Measurements from ENCODE around the gene ZNF397.

The ZNF397 gene

DNA sequence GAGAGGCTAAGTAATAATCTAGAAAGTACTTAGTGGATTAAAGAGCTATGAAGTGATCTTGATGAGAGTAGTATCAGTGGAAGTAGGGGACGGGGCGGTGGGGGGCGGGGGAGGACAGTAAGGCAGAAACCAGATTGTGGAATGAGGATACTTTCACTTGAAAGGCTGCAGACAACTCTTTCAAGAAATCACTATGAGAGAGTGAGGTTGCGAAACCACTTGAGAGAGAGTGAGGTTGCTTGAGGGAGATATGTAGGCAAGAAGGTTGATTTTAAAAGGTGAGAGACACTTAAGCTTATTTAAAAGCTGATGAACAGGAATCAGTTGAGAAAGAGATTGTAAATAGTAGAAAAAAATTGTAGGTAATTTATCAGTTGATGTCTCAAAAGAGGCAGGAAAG, 3.8 kb downstream of the ZNF397 start:
- no peak overlapping the region for H3K27ac ChIP-seq
- H3K4me3 ChIP-seq: no peak overlapping the region

DNA sequence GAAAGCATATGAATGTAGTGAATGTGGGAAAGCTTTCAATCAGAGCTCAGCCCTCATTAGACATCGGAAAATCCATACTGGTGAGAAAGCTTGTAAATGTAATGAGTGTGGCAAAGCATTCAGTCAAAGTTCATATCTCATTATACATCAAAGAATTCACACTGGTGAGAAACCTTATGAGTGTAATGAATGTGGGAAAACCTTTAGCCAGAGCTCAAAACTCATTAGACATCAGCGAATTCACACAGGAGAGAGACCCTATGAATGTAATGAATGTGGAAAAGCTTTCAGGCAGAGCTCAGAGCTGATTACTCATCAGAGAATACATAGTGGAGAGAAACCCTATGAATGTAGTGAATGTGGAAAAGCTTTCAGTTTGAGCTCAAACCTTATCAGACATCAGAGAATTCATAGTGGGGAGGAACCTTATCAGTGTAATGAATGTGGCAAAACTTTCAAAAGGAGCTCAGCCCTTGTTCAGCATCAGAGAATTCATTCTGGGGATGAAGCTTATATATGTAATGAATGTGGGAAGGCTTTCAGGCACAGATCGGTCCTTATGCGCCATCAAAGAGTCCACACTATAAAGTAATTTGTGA, 5.0 kb downstream of the ZNF397 start:
- no peak overlapping the region for H3K27ac ChIP-seq

DNA sequence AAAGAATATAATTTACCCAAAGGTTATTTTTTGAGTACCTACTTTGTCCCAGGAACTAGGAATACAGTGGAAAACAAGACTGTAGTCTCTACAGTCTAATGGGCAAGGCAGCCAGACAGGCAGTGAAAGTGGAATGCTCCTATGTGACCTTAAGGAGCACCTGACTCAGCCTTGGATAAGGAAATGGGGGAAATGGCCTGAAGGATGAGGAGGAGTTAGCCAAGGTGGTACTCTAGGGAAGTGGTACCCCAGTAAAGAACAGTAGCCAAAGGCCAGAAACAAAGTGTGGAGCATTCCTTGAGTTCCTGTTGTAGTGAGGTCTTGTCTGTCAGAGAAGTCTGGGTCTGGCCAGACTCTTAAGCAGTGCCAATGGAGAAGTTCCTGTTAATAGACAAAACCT, 6.0 kb downstream of the ZNF397 start:
- Histone ChIP-seq H3K27ac (peak overlapping the region in 4 of 21 experiments; percentile 18 to 50 (median 41)), H3K4me3 (no peak overlapping the region)

More for the DNA sequence above, 5.0 kb downstream of the ZNF397 start:
- no peak overlapping the region for H3K4me3 ChIP-seq

DNA sequence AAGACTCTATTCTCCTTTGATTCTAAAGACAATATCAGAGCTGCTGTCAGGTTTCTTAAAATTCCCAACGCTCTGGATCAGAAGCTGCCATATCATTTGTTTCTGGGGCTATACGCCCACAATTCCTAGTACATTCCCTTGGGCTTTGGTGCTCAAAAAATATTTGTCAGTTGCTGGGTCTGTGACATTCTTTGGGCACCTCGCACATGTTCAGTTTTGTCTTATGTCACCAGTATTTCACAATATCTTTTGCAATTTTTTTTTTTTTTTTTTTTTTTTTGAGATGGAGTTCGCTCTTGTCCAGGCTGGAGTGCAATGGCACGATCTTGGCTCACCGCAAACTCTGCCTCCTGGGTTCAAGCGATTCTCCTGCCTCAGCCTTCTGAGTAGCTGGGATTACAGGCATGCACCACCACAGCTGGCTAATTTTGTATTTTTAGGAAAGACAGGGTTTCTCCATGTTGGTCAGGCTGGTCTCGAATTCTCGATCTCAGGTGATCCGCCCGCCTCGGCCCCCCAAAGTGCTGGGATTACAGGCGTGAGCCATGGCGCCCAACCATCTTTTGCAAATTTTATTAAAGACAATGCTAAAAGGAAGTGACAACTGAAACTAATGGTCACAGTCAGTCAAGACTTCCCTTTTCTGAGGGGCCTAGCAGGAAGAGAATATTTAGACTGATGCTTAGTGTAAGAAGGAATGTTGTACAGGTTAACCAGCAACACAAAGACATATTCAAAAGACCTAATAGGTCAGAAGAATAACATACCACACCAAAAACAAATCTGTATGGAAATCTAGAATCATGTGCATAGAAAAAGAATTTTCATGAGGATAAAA, 6.8 kb downstream of the ZNF397 start:
- H3K4me3 ChIP-seq: no peak overlapping the region
- peak overlapping the region in 1 of 21 experiments; percentile 33 for H3K27ac ChIP-seq

DNA sequence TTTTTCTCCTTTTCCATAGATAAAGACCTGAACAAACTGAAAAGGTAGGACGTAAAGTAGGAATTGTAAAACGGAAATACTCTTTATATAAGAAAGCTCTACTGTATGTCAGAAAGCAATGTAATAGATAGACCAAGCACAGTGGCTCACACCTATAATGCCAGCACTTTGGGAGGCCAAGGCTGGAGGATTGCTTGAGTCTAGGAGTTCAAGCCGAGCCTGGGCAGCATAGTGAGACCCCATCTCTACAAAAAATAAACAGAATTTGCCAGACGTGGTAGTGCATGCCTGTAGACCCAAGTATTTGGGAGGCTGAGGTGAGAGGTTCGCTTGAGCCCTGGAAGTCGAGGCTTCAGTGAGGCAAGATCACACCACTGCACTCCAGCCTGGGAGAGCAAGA, 7.6 kb downstream of the ZNF397 start:
- no peak overlapping the region for H3K4me3 ChIP-seq

DNA sequence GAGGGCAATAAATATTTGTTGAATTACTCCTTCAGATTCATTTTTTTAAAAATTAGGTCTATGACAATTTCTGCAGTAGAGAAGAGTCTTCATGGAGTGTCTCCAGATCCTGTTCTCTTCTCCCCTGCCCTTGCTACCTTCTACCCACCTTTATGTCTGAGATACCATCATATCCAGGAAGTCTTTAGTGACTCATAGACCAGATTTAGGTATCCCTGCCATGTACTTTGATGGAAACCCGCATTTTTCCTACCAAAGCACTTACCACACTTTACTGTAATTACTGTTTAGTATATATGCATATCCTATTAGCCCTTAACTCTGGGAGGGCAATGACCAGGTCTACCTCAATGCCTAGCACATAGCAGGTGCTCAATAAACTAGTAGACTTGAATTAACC, 11.6 kb downstream of the ZNF397 start:
- Histone ChIP-seq H3K4me3 (no peak overlapping the region), H3K27ac (no peak overlapping the region)

More for the DNA sequence above, 7.6 kb downstream of the ZNF397 start:
- H3K27ac ChIP-seq: no peak overlapping the region

DNA sequence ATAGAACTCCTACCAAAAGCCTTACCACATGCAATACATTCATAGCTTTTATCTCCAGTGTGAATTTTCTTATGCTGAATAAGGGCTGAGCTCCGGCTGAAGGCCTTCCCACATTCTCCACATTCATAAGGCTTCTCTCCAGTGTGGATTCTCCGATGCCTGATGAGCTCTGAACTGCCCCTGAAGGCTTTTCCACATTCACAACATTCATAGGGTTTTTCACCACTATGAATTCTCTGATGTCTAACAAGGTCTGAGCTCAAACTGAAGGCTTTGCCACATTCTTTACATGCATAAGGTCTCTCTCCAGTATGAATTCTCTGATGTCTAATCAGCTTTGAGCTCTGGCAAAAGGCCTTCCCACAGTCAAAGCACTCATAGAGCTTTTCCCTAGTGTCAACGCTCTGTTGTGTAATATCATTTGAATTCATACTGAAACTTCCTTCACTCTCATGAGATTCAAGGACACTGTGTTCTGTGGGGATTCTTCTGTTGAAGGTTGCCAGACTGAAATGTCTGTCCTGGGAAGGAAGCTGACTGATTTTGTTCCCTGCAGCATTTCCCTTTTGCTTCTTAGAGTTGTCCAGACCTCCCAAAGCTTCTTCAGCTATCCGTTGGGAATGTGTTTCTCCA, 12.9 kb downstream of the ZNF397 start:
- Histone ChIP-seq H3K4me3 (no peak overlapping the region), H3K27ac (no peak overlapping the region)

DNA sequence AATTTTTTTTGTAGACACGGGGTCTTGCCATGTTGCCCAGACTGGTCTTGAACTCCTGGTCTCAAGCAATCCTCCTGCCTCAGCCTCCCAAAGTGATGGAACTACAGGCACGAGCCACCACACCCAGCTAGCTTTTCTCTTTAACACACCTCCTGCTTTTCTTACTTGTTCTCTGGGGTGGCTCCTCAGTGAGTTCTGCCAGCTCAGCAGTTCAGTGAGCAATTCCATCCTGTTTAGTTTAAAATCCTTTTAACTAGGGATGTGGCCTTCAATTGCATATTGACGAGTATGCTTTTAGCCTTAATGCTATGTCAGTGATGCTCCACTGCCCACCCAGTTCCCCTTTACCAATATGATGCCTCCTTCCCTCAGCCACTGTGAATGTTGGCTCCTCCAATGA, 16.1 kb downstream of the ZNF397 start:
- Histone ChIP-seq H3K4me3 (no peak overlapping the region), H3K27ac (no peak overlapping the region)

DNA sequence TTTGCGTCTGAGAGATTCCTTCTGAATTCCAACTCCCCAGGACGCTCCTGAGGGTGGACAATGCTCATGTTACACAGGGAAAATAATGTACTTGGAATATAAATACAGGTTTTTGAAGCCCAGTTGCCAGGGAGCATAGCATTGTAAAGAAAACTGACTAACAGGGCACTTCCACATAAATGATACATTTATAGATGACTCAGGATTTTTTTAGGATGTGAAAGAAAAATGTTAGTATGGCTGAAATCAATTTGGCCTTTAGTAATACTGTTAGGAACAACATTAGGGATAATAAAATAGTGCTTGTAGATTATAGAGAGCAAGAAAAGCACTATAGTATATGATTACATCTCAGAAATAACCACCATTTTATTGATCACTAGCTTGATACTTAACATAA, 23.6 kb downstream of the ZNF397 start:
- no peak overlapping the region for H3K4me3 ChIP-seq

DNA sequence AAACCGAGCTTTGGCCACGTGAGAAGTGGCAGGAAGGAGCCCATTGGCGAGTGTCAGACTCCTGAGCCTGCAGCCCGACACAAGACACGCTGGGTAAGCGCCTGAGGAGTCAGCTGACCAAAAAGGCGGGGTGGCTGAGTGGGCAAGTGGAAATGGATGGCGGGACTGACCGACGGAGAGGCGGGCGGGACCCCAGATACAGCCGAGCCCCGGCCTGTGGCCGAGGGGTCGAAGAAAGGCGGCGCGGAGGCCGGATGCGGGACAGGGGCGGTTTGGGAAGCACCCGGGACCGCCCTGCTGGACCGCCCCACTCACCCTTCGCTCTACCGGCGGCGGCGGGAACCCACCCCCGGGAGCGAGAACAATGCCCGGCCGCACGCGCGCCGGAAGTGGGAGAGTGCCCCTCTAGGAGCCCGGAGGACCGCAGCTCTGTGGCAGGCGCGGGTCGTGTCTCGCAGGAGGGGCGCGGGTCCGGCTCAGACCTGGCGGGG, 26.4 kb downstream of the ZNF397 start:
- H3K27ac ChIP-seq: peak overlapping the region; percentile 20 to 89 (median 81)
- peak overlapping the region; percentile 46 to 65 (median 50) for H3K4me3 ChIP-seq

More for the DNA sequence above, 23.6 kb downstream of the ZNF397 start:
- no peak overlapping the region for H3K27ac ChIP-seq

DNA sequence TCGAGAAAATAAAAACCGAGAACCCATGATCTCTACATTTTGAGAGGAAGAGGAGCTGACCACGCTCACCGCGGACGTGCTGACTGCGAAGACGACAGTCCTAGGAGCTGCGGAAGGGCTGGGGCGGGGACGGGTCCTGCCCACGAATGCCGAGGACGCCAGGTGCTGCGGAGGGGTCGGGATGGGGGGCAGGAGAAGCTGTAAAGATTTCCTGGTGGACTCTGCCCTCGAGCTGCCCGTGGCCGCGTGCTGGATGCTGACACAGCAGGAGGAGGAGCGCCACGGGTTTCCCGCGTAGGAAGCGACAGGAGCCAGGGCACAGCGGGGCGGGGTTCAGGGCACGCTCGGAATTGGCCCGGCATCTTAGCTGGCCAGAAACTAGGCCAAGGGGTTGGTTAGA, 27.0 kb downstream of the ZNF397 start:
- H3K4me3 ChIP-seq: peak overlapping the region; percentile 46 to 65 (median 50)
- H3K27ac ChIP-seq: peak overlapping the region in 17 of 21 experiments; percentile 20 to 89 (median 82)

DNA sequence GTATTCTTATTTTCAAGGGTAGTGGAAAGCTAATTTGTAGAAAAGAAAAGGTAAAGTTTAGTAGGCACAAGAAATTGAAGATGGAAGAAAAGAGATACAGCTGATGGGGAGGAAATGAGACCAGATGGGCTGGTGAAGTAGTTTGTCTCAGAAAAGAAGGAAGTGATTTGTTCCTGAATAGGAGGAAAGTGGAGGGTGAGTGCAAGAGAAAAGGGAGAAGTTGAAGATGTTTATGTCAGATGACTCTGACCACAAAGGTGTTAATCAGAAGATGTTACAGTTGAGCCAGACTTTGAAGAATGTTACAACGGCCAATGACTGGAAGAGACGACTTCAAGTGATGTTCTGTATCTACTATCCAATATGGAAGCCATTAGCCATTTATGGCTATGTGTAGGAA, 28.0 kb downstream of the ZNF397 start:
- H3K4me3 ChIP-seq: no peak overlapping the region
- H3K27ac ChIP-seq: no peak overlapping the region

DNA sequence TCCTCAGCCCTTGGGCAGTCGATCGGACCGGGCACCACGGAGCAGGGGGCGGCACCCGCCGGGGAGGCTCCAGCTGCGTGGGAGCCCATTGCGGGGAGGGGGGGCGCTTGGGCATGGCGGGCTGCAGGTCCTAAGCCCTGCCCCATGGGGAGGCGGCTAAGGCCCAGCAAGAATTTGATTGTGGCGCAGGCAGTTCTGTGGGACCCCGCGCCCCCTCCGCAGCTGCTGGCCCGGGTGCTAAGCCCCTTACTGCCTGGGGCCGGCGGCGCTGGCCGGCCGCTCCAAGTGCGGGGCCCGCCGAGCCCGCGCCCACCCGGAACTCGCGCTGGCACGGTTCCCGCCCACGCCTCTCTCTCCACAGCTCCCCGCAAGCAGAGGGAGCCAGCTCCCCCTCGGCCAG, 30.8 kb downstream of the ZNF397 start:
- Histone ChIP-seq H3K4me3 (no peak overlapping the region), H3K27ac (no peak overlapping the region)

DNA sequence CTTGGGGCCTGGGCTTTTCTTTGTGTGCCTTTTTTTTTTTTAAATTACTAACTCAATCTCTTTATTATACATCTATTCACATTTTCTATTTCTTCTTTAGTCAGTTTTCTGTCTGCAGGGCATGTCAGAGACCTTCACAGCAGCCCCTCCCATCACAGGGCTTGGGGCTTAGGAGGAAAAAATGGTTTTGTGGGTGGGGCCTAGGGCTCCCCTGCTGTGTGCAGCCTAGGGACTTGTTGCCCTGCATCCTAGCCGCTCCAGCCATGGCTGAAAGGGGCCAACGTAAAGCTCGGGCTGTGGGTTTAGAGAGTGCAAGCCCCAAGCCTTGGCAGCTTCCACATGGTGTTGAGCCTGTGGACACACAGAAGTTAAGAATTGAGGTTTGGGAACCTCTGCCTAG, 35.4 kb downstream of the ZNF397 start:
- Histone ChIP-seq H3K27ac (no peak overlapping the region), H3K4me3 (no peak overlapping the region)

DNA sequence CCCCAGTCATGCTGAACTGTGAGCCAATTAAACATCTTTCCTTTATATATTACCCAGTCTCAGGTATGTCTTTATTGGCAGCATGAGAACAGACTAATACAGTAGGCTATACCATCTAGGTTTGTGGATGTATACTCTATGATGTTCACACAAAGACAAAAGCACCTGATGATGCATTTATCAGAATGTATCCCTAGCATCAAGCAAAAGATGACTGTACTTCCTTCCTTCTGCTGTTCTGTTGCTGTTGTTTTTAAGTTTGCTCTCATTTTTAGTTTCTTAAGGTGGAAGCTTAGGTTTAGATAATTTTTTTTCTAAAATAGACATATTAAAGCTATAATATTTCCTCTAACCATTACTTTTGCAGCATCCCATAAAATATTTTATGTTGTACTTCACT, 36.8 kb downstream of the ZNF397 start:
- Histone ChIP-seq H3K4me3 (no peak overlapping the region), H3K27ac (no peak overlapping the region)

DNA sequence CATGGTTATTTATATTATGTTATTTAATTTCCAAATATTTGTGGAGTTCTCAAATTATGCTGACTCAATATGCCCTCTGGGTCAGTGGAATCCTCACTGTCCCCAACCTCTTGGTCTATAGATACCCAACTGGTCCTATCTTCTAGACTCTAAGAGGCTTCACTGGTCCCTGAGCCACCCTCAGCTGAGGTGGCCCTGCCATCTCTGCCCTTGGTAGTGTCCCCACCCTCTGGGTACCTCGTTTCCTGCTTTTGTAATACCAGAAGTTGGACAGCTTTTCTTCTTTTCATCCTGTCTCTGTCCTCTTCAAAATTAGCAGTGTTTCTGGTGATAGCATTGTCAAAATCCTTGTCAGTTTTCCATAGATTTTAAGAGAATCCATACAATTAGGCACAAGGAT, 37.3 kb downstream of the ZNF397 start:
- no peak overlapping the region for H3K4me3 ChIP-seq
- no peak overlapping the region for H3K27ac ChIP-seq

DNA sequence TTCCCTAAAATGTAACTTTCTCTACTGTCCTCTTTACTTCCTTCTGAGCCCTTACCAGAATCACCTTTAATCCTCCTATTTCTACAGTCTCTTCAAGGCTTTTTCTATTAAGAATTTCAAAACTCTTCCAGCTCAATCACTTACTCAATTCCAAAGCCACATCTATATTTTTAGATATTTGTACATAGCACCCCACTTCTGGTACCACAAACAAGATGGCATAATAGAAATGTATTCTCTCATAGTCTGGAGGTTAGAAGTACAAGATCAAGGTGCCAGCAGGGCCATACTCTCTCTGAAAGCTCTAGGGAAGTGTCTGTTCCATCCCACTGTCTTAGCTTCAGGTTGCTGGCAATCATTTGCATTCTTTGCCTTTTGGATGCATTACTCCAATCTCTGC, 38.1 kb downstream of the ZNF397 start:
- Histone ChIP-seq H3K4me3 (no peak overlapping the region), H3K27ac (no peak overlapping the region)

DNA sequence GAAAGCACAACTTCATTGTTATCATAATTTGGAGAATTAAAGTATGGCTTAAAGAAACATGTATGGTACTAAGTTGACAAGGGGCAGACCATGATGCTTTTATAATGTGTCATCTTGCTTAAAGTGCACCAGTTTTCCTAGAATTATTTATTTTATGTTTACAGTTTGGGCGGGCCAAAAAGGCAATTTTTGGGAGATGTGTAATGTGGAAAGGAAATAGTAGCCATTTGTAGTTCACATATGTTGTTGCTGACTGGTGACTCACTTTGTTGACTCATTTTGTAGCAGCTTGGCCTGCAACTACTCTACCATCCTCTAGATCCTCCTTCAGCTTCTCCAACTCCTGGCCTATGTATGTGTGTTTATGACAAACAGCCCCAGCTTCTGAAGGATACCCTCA, 41.5 kb downstream of the ZNF397 start:
- Histone ChIP-seq H3K27ac (no peak overlapping the region), H3K4me3 (no peak overlapping the region)

DNA sequence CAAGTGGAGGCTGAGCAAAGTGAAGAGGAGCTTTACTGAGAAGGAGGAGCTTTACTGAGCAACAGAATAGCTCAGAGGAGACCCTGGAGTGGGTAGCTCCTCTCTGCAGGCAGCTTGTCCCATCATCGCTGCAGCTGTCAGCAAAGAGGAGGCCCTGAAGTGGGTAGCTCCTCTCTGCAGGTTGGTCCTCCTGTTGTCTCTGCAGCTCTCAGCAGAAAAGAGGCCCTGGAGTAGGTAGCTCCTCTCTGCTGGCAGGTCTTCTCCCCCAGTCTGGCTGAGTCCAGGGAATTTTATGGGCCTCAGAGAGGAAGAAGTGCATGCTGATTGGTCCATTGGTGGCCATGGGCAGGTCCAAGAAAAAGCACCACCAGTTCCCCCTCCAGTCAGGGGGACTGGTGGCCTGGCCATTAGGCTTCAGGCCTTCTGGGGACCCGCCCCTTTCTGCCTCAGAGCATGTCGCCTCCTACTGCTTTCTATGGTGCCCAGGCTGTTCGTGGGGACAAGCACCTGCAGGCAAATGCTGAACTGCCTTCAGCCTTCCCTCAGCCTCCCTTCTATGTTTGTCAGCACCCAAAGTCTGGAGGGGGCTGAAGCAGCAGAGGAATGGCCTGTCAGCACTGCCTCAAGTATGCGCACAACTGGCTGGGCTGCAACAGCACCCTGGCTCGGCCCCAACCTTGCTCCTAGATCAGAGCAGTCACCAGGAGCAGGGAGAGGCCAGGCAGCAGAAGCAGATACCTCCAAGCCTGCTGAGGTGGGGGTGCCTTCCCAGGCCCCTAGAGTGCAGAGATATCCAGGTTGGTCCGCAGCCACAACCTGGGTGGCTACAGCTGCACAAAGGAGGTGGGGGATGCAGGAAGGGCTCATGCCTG, 43.3 kb downstream of the ZNF397 start:
- Histone ChIP-seq H3K27ac (no peak overlapping the region), H3K4me3 (no peak overlapping the region)

DNA sequence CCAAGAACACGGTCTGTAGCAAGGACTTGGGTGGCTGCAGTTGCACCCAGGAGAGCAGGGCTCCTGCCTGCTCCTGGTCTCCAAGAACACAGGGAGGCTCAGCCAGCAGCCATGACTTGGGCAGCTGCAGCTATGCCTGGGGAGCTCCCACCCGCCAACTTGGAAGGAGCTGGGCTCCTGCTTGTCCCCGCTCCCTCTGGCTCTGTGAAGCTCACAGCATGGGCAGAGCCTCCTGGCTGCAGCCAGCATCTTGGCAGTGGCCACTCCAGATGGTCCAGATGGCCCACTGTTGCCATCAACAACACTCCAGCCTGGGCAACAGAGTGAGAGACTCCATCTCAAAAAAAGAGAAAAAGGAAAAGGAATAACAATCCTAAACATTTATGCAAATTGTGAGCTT, 44.0 kb downstream of the ZNF397 start:
- Histone ChIP-seq H3K4me3 (no peak overlapping the region), H3K27ac (no peak overlapping the region)
